Measurements from ENCODE around the gene MAU2.

Gene MAU2

DNA sequence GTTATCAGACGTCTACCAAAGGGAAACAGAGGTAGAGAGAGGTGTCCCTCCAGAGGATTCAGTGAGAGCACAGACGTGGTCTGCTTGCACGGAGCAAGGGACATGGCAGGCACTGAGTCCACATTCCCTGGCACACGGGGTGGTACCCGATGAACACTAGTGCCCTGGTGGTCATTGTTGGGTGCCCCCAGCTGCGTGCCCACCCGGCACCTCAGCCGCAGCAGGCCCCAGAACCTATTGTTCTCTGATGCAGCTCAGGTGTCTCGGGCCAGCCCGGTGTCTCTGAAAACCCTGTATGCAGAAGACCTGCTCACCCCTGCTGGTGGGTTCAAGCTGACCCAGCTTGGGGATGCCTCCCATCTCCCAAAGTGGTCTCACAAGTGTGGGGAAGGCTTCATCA, 12.3 kb upstream of the MAU2 start:
- peak; percentile 7 for DNase-seq (ENCODE audit: low spot score)

DNA sequence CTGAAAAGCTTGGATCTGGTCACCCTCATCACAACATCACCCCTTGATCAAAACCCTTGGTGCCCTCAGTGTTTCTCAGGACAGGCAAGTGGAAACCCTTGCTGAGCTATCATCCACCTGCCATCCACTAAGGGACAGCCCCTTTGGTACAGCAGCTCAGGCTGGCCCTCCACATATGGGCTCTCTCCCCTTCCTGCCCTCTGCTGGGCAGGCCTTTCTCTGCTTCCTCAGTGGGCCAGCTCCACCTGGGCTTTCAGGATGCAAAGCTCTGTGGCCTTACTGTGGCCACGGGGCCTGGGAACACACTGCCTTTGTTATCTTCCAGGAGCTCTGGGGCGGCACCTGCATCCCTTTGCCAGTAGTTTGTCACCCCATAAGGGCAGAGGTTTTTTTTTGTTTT, 5.2 kb upstream of the MAU2 start:
- no peak for DNase-seq (ENCODE audit: low spot score)

DNA sequence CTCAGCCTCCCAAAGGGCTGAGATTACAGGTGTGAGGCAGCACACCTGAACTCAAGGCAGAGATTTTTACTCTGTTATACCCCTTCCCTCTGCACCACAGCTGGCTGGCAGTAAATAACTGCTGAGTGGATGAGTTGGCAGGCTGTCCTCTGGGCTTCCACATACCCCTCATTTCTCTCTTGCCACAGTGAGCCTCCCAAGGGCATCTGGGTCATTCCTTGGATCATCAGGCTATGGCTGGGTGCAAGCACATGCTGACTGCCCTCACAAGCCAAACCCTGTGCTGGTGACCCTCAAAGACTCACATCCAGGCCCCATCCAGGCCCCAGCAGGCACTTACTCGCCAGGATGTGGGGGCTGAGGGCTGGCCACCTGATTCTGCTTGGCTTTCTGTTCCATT, 4.5 kb upstream of the MAU2 start:
- no peak for DNase-seq (ENCODE audit: low spot score)

DNA sequence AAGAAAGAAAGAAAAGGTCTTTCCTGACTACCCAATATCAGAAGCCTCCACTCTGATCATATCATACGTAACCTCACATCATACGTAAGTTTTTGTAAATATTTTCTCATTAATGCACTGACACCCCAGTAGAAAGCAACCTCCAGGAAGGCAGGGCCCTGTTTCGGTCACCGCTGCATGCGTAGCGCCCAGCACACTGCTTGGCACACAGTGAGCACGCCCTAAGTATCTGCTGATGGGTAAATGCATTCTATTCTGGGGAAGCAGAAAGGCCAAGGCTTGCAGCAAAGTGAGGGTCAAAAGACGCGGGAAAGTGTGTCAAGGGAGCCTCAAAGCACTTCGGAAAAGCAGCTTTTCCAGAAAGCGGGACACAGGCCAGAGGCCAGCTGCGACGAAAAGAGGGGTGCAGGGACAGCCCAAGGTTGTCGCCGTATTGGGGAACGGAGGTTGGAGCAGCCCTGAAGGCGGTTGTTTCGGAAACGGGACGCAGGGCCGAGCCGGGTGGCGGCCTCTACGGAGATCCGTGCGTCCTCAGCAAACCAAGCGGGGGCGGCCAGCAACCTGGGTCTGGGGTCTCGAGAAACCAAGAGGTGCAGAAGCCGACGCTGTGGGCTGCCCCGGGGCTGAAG, 783 bp upstream of the MAU2 start:
- DNase-seq (ENCODE audit: low spot score): no peak

DNA sequence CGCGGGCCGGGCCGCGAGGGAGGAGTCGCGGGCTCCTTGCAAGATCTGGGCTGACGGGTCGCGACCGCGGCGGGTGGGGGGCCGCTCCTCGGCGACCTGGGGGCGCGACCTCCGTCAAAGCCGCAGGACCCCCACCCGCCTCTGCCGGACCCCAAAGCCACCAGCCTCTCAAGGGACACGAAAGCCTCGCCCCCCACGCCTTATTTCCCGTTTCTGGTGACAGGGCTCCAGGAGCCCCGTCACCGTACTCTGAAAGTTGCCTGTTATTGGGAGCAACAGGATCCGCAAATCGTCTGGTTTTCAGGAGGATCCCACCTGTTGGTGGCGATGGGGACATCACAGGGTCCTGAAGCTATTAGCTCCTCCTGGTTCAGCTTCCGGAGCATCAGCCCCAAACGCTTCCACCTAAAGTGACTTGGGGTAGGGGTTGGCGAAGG, 530 bp downstream of the MAU2 start:
- DNase-seq (ENCODE audit: low spot score): no peak

DNA sequence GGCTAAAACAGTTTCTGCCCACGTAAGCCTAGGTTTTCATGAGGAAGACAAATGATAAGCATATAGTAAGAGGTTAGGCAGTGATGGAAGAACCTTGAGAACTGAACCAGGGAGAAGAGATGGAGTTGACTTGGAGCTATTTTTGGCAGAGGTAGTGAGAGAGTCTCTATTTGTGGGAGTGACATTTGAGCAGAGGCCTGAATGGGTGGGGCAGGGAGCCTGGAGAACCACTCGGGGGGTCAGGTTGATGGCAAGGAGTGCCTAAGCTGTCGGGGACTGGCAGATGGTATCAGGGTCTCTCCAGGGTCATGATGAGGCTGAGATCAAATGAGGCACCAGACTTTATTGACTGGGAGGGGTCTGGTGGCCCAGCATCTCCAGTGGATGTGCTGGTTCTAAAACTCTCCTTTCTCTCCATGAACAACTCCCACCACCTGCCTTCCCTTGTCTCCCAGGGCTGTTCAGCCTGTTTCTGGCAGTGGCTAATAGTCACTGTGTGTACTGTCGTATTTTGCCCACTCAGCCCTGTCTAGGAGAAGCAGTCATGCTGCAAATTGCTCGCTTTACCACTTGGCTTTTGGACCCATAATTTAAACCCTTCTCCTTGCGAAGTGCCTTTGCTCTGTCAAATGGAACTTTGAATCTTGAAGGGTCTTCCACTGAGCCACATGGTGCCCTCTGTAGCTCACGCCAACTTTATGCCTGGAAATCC, 3.6 kb downstream of the MAU2 start:
- DNase-seq (ENCODE audit: low spot score): no peak

DNA sequence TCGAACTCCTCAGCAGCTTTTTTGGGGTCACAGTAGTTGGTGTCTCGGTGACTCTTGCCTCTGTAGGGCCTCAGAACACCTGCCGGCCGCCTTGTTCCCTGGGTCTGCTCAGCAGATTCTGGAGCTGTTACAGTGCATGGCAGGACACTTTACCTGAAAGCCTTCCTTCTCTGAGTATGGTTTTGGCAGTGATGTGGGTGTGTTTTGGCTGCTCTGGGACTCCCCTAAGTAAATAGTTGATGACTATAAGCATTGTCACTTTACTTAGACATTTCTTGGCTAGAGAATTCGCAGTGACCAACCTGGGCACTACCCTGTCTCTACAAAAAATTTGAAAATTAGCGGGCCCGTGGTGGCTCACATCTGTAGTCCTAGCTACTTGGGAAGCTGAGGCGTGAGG, 7.0 kb downstream of the MAU2 start:
- DNase-seq (ENCODE audit: low spot score): no peak

DNA sequence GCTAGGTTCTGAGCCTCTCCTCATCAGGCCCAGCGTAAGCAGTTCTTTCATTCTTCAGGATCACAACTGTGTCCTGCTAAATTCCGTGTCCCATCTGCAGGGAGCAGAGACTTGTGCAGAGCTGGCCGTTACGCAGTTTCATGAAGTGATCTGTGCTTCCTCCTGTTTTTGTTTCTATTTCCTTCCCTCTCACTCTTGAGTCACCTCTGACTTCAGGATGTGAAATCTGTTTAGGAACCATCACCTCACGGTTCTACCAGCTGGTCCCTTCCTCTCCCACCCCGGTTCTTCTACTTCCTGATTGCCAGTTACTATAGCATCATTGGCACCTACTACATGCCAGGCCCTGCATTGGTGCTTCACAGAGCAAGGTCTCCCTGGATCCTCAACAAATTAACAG, 8.5 kb downstream of the MAU2 start:
- DNase-seq (ENCODE audit: low spot score): no peak

DNA sequence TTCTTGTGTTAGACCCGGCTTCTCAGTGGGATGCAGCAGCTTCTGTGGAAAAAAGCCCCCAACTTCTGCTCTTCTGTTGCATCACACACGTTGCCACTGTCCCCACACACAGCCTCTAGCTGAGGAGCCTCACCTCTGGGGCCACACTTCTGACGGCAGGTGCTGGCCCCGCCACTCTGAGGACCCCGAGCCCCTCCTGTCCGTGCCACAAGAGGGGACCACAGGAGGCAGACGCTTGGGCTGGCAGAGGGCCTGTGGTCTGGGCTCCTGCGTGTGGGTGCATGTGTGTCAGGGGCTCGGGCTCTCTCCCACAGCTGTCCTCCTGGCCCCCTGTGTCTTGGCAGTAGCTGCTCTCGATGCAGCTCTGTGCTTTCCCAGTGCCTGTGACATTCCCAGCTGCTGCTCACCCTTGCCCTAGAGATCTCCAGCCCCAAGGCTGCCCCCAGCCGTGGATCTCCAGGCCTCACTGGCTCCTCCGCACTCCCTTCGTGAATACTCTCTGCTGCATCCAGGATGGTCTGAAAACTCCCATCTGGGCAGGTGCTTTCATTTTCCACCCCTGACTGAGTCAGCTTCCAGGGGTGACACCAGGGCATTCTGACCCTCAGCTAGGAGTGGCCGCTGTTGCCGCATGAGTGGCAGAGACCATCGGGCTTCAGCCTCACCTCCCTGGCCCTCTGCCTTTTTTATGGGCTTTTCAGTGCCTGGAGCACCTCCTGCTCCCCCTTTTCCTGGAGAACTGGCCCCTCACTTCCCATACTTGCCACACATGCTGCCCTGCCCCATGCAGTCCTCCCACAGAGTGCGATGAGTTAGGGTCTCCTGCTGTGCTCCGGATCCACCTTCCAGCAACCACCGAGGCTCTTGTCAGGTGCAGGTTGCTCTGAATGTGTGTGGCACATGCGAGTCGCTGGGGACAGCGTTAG, 13.7 kb downstream of the MAU2 start:
- DNase-seq (ENCODE audit: low spot score): no peak

DNA sequence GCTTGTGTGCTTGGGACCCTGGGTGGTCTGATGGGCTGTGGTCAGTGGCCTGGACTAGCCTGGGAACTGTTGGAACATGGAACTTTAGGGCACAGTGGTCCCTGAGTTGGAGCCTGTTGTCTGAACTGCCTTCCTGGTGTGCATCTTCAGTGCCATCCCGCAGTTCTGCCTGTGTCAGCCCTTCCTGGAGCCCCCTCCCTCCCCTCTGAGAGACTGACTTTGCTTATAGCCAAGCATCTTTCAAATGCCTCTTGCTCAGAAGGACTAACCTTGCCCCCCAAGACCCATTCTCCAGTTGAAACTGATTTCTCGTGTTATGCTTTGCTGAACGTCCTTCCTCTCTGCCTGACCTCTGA, 14.3 kb downstream of the MAU2 start:
- no peak for DNase-seq (ENCODE audit: low spot score)

DNA sequence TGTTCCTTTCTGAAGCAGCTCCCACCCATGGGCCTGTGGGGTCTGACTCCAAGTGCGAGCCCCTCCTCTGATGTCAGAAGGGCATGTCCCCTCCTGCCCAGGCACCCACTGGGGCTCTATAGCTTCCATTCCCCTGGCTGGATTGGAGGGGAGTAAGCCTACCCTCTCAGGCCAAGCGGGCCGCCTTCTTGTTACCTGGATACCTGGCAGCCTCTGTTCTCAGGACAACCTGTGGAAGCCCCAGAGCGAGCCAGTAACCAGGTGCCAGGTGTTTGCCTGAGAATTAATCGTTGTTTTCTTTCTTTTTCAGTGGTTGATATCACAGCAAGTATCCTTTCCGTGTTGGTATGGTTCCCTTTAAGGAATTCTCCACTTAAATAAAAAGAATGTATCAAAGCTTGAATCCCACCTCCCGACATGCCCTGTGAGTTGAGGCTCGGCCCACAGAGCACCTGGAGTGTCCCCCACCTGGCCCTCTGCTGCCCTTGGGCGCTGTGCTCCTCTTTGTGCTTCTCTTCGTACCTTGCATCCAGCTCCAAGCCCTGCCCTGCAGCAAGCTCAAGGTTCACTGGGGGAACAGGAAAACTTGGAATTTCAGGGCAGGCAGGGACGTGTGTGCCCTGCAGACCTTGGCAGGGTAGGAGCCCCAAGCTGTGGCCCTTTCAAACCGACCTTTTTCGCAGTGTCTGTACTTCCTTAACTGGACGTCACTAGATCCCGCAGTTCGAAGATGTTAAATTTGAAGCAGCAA, 15.0 kb downstream of the MAU2 start:
- DNase-seq (ENCODE audit: low spot score): no peak

DNA sequence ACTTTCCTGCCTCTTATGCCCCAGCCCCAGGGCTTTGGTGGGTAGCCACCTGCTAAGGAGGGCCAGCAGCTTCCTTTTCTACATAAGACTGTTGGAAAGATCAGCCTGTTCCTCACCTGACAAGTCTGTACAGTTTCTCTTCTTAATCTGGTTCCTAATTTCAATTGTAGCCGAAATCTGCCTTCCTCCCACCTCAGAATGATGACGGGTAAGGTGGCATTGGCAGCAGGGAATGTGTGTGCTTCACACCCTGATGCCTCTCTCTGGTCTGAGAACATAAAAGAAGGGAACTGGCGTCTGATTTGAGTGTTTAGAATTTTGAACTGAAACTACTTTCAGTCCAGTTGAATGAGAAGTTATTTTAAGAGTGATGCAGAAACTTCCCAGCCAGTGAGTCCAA, 16.0 kb downstream of the MAU2 start:
- no peak for DNase-seq (ENCODE audit: low spot score)

DNA sequence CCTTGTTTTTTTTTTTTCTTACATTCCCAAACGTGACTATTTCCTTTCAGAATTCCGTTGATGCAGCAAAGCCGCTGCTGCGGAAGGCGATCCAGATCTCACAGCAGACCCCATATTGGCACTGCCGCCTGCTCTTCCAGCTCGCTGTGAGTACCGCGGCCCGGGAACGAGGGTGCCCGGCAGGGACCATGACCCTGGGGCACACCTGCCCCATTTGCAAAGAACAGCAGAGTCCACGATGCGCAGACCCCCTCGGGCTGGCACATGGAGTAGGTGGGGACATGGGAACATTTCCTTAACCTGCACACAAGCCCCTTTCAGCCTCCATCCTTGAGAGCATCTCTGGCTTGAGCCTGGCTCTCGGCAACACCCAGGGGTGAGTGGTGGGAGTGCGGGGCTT, 16.5 kb downstream of the MAU2 start:
- no peak for DNase-seq (ENCODE audit: low spot score)

DNA sequence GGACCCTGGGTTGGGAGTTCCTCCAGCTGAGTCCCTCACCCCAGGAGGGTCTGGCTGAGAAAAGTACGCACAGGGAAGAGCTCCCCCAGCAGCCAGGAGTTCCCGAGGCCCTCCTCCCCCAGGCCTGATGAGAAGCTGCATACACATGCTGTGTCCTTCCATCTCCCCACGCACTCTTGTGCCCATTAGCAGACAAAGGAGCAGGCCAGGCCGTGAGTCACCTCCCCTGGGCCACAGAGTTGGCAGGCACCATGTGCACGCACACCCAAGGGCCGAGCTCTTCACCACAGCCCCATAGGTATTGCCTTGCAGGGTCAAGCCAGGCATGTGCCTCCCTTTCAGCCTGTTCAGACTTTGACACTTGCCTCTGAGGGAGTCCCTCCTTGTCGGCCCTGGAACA, 17.5 kb downstream of the MAU2 start:
- DNase-seq (ENCODE audit: low spot score): no peak

DNA sequence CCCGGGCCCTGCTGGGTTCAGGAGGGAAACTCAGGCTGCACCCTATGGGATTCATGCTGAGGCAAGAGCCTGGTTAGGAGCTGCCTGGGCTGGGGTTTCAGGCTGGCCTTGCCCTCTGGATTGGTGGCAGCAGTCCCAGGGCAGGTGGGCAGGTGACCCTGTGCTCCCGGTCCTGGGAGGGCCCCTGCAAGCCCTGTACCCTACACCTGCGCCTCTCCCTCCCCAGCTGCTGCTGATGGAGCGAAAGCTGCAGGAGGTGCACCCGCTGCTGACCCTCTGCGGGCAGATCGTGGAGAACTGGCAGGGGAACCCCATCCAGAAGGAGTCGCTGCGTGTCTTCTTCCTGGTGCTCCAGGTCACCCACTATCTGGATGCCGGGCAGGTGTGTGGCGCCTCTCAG, 20.4 kb downstream of the MAU2 start:
- no peak for DNase-seq (ENCODE audit: low spot score)

DNA sequence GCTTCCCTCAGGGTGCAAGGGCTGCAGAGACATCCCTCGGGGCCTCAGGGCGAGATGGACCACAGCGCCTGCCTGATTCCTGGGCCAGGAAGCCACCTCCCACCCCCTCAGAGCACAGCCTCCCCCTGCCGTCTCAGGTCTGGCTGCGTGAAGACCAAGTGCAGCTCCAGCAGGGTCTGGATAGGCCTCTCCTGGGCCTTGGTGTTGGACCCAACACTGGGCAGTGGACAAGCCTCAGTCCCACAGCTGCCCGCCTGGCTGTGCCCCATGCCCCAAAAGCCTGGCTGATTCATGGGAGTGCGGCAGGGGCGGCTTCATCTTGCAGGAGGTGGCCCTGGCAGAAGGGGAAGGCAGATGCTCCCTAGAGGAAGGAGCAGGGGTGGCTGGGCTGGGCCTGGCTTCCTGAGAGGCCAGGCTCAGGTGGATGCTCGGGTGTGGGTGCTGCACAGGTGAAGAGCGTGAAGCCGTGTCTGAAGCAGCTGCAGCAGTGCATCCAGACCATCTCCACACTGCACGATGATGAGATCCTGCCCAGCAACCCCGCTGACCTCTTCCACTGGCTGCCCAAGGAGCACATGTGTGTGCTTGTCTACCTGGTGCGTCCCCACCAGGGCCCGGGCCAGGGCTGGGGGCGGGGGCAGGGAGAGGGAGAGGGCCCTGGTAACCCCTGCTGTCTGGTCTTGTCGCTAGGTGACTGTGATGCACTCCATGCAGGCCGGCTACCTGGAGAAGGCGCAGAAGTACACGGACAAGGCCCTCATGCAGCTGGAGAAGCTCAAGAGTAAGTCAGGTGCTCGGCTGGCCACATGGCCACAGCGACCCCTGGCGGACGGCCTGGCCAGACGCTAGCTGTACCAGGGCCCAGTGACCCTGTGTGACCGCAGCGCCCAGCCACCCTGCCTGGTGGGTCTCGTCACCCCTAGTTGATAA, 21.7 kb downstream of the MAU2 start:
- DNase-seq (ENCODE audit: low spot score): peak; percentile 91

DNA sequence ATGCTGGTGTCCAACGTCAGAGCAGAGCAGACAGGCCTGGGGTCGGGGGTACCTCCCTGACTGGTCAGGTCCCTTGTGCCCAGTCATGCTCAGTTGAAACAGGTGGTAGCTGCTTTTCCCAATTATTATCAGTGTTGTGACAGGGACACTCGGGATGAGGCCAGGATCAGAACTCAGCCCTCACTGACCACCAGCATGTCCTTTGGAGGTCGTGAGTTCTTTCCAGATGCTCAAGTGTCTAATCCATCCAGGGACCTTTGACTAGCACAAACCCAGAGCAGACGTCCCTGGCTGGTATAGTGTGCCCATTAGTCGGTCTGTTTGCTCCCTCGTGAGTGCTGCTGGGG, 22.4 kb downstream of the MAU2 start:
- DNase-seq (ENCODE audit: low spot score): no peak

DNA sequence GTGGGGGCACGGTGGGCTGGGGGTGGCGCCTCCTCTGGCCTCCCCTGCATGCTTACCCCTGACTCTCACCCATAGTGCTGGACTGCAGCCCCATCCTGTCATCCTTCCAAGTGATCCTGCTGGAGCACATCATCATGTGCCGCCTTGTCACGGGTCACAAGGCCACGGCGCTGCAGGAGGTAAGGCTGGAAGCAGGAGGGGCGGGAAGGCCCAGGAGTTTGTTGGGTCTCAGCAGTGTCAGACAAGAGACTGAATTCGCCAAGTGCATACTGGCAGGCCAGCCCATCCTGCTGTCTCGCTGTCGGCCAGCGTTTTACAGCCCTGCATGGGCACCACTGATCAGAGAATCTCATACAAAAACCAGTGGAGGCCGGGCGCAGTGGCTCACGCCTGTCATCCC, 23.1 kb downstream of the MAU2 start:
- DNase-seq (ENCODE audit: low spot score): no peak

DNA sequence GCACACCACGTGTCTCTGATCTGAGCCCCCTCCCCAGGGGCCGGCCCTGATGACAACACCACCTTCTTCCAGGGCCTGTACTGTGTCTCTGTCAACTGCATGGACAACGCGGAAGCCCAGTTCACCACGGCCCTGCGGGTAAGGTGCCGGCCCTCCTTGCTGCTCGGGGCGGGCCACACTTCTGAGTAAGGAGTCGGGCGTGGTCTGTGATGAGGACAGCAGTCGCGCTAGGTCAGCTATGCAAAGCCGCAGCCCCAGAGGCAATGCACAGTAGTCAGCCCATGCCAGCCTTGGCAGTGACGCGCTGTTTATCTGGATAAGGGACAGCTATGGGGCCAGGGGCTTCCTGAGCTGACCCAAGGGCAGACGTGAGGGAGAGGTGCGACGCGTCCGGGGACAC, 24.6 kb downstream of the MAU2 start:
- no peak for DNase-seq (ENCODE audit: low spot score)

DNA sequence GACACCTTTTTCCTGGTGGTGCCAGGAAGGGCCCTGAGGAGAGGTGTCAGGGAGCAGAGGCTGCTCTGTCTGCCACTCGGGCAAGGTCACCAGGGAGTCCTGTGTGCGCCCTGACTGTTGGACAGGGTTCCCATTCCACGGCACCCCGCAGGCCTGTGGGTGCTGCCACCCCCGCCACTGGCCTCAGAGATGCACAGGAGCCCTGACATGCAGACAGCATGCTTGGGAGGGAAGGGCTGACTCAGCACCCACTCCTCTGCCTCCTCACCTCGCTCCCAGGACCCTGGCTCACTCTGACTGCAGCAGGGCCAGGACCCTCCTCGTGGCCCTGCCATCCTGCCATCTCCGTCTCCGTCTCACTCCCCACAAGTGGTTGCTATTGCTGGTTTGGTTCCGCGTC, 25.3 kb downstream of the MAU2 start:
- no peak for DNase-seq (ENCODE audit: low spot score)

DNA sequence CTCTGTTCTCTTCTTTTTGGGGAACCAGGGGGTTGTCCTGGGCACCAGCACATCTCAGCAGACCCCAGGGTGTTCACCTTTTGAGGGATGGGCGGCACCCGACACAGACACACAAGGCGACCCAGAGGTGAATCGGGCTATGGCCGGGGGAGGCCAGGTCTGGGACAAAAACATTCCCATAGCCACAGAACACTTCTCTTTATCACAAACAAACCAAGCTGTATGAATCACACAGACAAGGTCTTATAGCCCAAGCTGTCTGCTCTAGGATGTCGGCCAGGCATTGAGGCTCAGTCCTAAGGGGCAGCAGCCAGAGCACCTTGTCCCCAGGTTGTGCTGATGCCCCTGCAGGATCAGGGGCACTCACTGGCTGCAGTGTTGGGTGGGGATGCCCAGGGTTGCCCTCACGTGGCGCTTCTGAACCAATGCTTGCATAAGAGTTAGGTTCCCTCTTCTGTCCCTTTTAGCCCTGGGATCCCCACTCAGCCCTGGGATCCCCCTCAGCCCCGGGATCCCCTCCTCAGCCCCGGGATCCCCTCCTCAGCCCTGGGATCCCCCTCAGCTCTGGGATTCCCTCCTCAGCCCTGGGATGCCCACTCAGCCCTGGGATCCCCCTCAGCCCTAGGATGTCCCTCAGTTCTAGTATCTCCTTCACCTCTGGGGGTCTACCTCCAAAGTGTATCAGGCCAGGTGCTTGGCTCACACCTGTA, 26.9 kb downstream of the MAU2 start:
- no peak for DNase-seq (ENCODE audit: low spot score)
